MM.1S (cell line): Measurements from ENCODE around the gene EEF1A1.

Experiments
- DNase-seq: peaks from one replicate; pipeline ENCODE4 v3.0.0-alpha.2; 2015
- H2AFZ ChIP-seq: fragments of 300-600 bp; sonication (generic); 2 replicates; pipeline ENCODE4 v1.6.0; 2016; ENCODE audit warnings: antibody characterized with exemption, low read length
- H3F3A ChIP-seq: fragments of 300-600 bp; sonication (generic); 2 replicates; pipeline ENCODE4 v1.6.1; 2016; ENCODE audit warnings: mild to moderate bottlenecking, antibody characterized with exemption, low read length, moderate library complexity, mixed read lengths; ENCODE audit not compliant: insufficient read depth
- H3K27ac ChIP-seq: fragments of 300-600 bp; sonication (generic); 2 replicates; pipeline ENCODE4 v1.5.1; 2016; ENCODE audit warnings: mild to moderate bottlenecking, low read length
- H3K27me3 ChIP-seq: fragments of 300-600 bp; sonication (generic); replicated peaks from 2 replicates; pipeline ENCODE4 v1.6.0; 2016; ENCODE audit warnings: low read length; ENCODE audit not compliant: insufficient read depth
- H3K36me3 ChIP-seq: fragments of 300-600 bp; sonication (generic); replicated peaks from 2 replicates; pipeline ENCODE4 v1.6.1; 2016; ENCODE audit warnings: mild to moderate bottlenecking, low read length, mixed read lengths; ENCODE audit not compliant: insufficient read depth
- H3K4me1 ChIP-seq: fragments of 300-600 bp; sonication (generic); 2 replicates; pipeline ENCODE4 v1.6.1; 2016; ENCODE audit warnings: low read length, mixed read lengths
- H3K4me2 ChIP-seq: fragments of 300-600 bp; sonication (generic); 2 replicates; pipeline ENCODE4 v1.6.0; 2016; ENCODE audit warnings: low read depth, low read length
- H3K4me3 ChIP-seq: fragments of 300-600 bp; sonication (generic); 2 replicates; pipeline ENCODE4 v1.5.1; 2016; ENCODE audit warnings: low read length, mixed read lengths
- H3K79me2 ChIP-seq: fragments of 300-600 bp; sonication (generic); 2 replicates; pipeline ENCODE4 v1.6.1; 2016; ENCODE audit warnings: mixed run types, low read length, mixed read lengths
- H3K9ac ChIP-seq: fragments of 300-600 bp; sonication (generic); 2 replicates; pipeline ENCODE4 v1.6.1; 2016; ENCODE audit warnings: low read length, mixed read lengths
- H3K9me2 ChIP-seq: fragments of 300-600 bp; sonication (generic); replicated peaks from 2 replicates; pipeline ENCODE4 v1.6.1; 2016; ENCODE audit warnings: mild to moderate bottlenecking, low read length, mixed read lengths; ENCODE audit not compliant: insufficient read depth
- H3K9me3 ChIP-seq: fragments of 300-600 bp; sonication (generic); replicated peaks from 2 replicates; pipeline ENCODE4 v1.6.1; 2016; ENCODE audit warnings: mild to moderate bottlenecking, low read length, mixed read lengths; ENCODE audit not compliant: insufficient read depth
- H4K20me1 ChIP-seq: fragments of 300-600 bp; sonication (generic); 2 replicates; pipeline ENCODE4 v1.6.1; 2016; ENCODE audit warnings: mild to moderate bottlenecking, low read length, moderate library complexity, mixed read lengths; ENCODE audit not compliant: insufficient read depth
- EZH2 ChIP-seq: fragments of 300-600 bp; sonication (generic); optimal IDR thresholded peaks from 2 replicates; pipeline ENCODE3; 2017; ENCODE audit warnings: low read depth, mild to moderate bottlenecking, antibody characterized with exemption, low read length, mixed read lengths
- EZH2phosphoT487 ChIP-seq: fragments of 300-600 bp; sonication (generic); IDR thresholded peaks from 2 replicates; pipeline ENCODE4 v1.6.1; 2018; ENCODE audit warnings: antibody characterized with exemption, low read length
- TF ChIP-seq, protein P1 (sequence below): fragments of 300-600 bp; sonication (generic); IDR thresholded peaks from 2 replicates; pipeline ENCODE4 v1.5.1; 2016; ENCODE audit warnings: antibody characterized with exemption, low read length, mixed read lengths

The EEF1A1 gene

DNA sequence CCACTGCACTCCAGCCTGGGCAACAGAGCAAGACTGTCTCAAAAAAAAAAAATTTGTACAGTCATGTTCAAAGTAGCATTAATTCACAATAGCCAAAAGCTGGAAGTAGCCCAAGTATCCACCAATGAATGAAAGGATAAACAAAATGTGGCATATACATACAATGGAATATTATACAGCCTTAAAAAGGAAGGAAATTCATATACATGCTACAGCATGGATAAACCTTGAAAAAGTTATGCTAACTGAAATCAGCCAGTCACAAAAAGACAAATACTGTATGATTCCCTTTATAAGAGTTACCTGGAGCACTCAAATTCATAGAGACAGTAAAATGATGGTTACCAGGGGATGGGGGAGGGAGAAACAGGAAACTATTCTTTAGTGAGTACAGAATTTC, 15.7 kb downstream of the EEF1A1 start:
- H3K79me2 ChIP-seq, result no peaks in the 10 kb centered on the region
- TF ChIP-seq EZH2 (no peak), EZH2phosphoT487 (no peak)
- TF ChIP-seq, protein P1, sequence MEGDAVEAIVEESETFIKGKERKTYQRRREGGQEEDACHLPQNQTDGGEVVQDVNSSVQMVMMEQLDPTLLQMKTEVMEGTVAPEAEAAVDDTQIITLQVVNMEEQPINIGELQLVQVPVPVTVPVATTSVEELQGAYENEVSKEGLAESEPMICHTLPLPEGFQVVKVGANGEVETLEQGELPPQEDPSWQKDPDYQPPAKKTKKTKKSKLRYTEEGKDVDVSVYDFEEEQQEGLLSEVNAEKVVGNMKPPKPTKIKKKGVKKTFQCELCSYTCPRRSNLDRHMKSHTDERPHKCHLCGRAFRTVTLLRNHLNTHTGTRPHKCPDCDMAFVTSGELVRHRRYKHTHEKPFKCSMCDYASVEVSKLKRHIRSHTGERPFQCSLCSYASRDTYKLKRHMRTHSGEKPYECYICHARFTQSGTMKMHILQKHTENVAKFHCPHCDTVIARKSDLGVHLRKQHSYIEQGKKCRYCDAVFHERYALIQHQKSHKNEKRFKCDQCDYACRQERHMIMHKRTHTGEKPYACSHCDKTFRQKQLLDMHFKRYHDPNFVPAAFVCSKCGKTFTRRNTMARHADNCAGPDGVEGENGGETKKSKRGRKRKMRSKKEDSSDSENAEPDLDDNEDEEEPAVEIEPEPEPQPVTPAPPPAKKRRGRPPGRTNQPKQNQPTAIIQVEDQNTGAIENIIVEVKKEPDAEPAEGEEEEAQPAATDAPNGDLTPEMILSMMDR, result no peak
- H2AFZ ChIP-seq, result no peak overlapping the region
- H3K4me1 ChIP-seq, result 0 out of 2 replicates have a peak, but pooled peaks cover 8% of the 10 kb centered on the region
- H3K9me3 ChIP-seq, result no peaks in the 10 kb centered on the region
- H3K27me3 ChIP-seq, result no peaks in the 10 kb centered on the region
- H3K36me3 ChIP-seq, result no peaks in the 10 kb centered on the region; the same call in 1 of the 2 replicates
- no peak overlapping the region for H3K4me2 ChIP-seq
- H3K9ac ChIP-seq, result no peak overlapping the region
- no peak overlapping the region for H3K27ac ChIP-seq
- no peaks in the 10 kb centered on the region for H3K9me2 ChIP-seq
- no peak for DNase-seq
- 0 out of 2 replicates have a peak, but pooled peaks cover 13% of the 10 kb centered on the region for H3F3A ChIP-seq
- no peak overlapping the region for H3K4me3 ChIP-seq
- no peaks in the 10 kb centered on the region for H4K20me1 ChIP-seq

DNA sequence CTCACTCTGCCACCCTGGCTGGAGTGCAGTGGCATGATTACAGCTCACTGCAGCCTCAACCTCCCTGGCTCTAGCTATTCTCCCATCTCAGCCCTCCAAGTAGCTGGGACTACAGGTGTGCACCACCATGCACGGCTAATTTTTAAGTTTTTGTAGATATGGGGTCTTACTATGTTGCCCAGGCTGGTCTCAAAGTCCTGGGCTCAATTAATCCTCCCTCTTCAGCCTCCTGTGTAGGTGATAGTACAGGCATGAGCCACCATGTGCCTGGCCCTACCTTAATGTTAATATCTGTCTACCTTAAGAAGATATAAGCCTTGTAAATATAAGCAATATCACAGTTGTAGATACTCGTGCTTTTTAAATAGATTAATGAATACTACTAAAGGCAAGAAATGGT, 16.7 kb downstream of the EEF1A1 start:
- Histone ChIP-seq H3F3A (0 out of 2 replicates have a peak, but pooled peaks cover 10% of the 10 kb centered on the region), H3K9me3 (no peaks in the 10 kb centered on the region), H4K20me1 (no peaks in the 10 kb centered on the region), H2AFZ (no peak overlapping the region), H3K27me3 (no peaks in the 10 kb centered on the region), H3K4me3 (no peak overlapping the region), H3K9ac (no peak overlapping the region), H3K9me2 (no peaks in the 10 kb centered on the region), H3K4me2 (no peak overlapping the region), H3K27ac (no peak overlapping the region), H3K36me3 (no peaks in the 10 kb centered on the region; the same call in 1 of the 2 replicates), H3K4me1 (0 out of 2 replicates have a peak, but pooled peaks cover 3% of the 10 kb centered on the region), H3K79me2 (no peaks in the 10 kb centered on the region)
- DNase-seq, result no peak
- TF ChIP-seq, protein P1, result no peak
- TF ChIP-seq EZH2phosphoT487 (no peak), EZH2 (no peak)

DNA sequence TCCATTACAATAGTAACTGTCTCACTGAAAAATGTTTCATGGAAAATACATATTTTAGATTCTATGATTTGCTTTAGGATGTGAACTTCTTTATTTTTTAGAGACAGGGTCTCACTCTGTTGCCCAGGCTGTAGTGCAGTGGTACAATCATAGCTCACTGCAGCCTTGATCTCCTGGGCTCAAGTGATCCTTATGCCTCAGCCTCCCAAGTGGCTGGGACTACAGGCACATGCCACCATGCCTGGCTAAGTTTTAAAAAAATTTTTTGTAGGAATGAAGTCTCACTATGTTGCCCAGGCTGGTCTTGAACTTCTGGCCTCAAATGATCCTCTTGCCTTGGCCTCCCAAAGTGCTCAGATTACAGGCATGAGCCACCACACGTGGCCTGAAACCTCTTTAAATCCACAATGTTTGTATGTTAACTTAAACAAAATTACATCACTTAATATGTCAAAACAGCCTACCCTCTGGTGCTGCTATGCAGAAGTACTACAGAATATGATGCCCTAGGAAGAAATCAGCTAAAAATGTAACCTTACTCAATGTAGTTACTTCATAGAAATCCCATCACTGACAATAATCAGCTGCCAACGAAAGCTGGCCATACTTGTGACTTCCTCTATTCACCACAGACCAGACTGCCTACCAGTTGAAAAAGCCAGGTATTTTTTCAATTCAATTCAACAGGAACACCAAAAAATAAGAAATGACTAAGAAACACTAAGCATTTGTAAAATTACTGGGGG, 17.6 kb downstream of the EEF1A1 start:
- Histone ChIP-seq H2AFZ (no peak overlapping the region), H3F3A (no peaks in the 10 kb centered on the region), H3K4me2 (no peak overlapping the region), H3K27ac (no peak overlapping the region), H3K4me3 (no peak overlapping the region), H3K4me1 (no peaks in the 10 kb centered on the region), H3K27me3 (no peaks in the 10 kb centered on the region), H4K20me1 (no peaks in the 10 kb centered on the region), H3K9me3 (no peaks in the 10 kb centered on the region), H3K9ac (no peak overlapping the region), H3K36me3 (peaks cover 1% of the 10 kb centered on the region; the same call in 1 of the 2 replicates), H3K79me2 (no peaks in the 10 kb centered on the region), H3K9me2 (no peaks in the 10 kb centered on the region)
- TF ChIP-seq EZH2phosphoT487, result no peak
- TF ChIP-seq, protein P1, result no peak
- no peak for TF ChIP-seq EZH2
- DNase-seq, result no peak
